Measurements from ENCODE around the gene UHRF2.

Gene UHRF2

DNA sequence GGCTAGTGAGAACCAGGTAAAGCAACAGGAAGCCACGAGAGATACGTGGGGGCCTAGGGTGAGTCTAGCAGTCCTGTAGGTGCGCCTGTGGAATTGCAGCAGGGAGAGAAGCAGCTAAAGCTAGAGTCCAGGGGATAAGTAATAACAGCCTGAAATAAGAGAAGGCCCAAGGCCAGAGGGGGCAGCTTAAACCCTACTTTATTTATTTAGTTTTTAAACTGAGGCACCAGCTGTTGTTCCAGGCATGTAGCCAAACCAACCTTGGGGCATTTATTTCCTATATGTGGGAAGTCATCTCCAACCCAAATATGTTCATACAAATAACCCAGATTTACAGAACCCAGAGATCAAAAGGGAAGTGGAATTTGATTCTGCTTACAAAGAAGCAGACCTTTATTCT lies 139.0 kb downstream of the UHRF2 start:
- in situ Hi-C loops (cut with HindIII; ENCODE audit: low sequenced_read_pairs): no loop called here

DNA sequence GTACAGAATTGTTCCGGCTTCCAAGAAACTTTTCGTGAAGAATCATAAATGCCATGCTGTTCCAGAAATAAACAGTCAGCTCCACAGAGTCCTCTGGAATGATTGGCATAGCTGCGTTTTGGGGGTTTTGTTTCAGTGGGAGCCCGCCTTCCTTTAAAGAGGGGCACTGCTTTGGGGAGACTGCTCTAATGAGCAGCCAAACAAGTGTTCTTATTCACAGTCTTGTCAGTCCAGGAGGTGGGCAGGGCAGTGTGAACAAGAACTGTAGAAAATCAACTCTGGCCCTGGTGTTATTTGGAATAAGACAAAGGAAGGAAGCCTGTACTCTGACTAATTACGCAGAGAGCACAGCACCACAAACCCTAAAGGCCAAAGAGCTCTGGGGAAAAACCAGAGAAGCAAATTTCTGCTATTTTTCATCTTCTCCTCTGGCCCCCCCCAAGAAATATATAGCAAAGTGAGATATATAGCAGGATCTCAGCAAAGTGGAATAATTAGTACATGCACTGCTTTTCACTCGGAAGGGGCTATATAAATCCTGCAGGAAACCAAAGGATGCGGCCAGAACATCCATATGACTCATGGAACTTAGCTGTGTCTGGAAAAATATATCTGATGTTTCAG lies 139.6 kb downstream of the UHRF2 start:
- in situ Hi-C loops (cut with HindIII; ENCODE audit: low sequenced_read_pairs): no loop called here

DNA sequence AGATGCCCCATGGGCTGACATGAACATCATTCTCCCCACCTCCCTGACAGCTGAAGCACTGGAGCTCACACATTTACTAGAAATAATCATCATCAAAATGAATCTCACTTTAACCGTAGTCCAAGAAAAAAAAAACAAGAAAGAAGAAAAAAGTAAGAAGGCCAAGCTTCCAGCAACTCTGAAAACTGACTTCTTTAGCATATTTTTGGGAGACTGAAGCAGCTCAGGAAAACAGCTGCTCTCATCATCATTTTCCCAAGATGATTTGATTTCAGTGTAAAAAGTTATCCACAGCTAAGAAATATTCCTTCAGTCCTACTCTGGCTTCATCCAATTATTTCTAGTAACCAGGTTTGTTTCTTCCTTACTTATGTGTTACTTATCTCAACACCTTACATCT lies 140.9 kb downstream of the UHRF2 start:
- in situ Hi-C loops (cut with HindIII; ENCODE audit: low sequenced_read_pairs): no loop called here
